IMR-90 (cell line): ENCODE results near the gene SNX15. TPM values are rescaled to one million over a fixed set of nuclear protein-coding genes. Genes with fewer than 3 reads are reported as not detected.

Experiments
- ATAC-seq: fragments of 200-7000 bp; cut with Tn5 transposase; 2 replicates; pipeline ENCODE4 v1.9.1; 2020; ENCODE audit warnings: low read depth, mild to moderate bottlenecking, moderate library complexity
- BruUV-seq: library from RNA; stranded (reverse); fragments of 400-500 nt; replicated peaks from 2 replicates; lab custom pipeline; 2021; lab: Mats Ljungman, UMichigan
- CTCF ChIA-PET: fragments of 300-600 bp; formaldehyde crosslinking; extraction: SDS; loops from one replicate; lab custom pipeline; 2021; ENCODE audit warnings: antibody characterized with exemption; lab: Yijun Ruan, JAX
- POLR2A ChIA-PET: fragments of 300-600 bp; sonication (Branson Sonifier 250); formaldehyde crosslinking; loops from one replicate; lab custom pipeline; 2022; ENCODE audit warnings: antibody characterized with exemption; ENCODE audit not compliant: unreplicated experiment; lab: Charles Lee
- DNase-seq: peaks from one replicate; pipeline ENCODE4 v3.0.0; 2013
- H2AFZ ChIP-seq: replicated peaks from 2 replicates; pipeline ENCODE3; 2013; ENCODE audit warnings: low read length, mild to moderate bottlenecking; ENCODE audit not compliant: poor library complexity
- H2AK5ac ChIP-seq: 2 replicates; pipeline ENCODE4 v1.6.1; 2013; ENCODE audit warnings: low read depth, low read length, inconsistent platforms
- H2AK9ac ChIP-seq: replicated peaks from 2 replicates; pipeline ENCODE3; 2013; ENCODE audit warnings: mild to moderate bottlenecking, low read depth, low read length, moderate library complexity; ENCODE audit not compliant: poor library complexity
- H2BK120ac ChIP-seq: 2 replicates; pipeline ENCODE4 v1.6.1; 2013; ENCODE audit warnings: low read depth, low read length, inconsistent platforms
- H2BK15ac ChIP-seq: 3 replicates; pipeline ENCODE4 v1.6.1; 2013; ENCODE audit warnings: low read depth, low read length, inconsistent platforms
- H2BK20ac ChIP-seq: 2 replicates; pipeline ENCODE4 v1.6.1; 2013; ENCODE audit warnings: low read depth, mild to moderate bottlenecking, inconsistent platforms, low read length, moderate library complexity
- H2BK5ac ChIP-seq: 2 replicates; pipeline ENCODE4 v1.6.1; 2013; ENCODE audit warnings: mild to moderate bottlenecking, low read depth, low read length, inconsistent platforms; ENCODE audit not compliant: poor library complexity, severe bottlenecking
- H3K14ac ChIP-seq: replicated peaks from 2 replicates; pipeline ENCODE4 v1.6.1; 2013; ENCODE audit warnings: low read depth, low read length, inconsistent platforms
- H3K18ac ChIP-seq: 2 replicates; pipeline ENCODE4 v1.6.1; 2013; ENCODE audit warnings: low read depth, low read length, control low read depth
- H3K23ac ChIP-seq: 2 replicates; pipeline ENCODE4 v1.6.1; 2013; ENCODE audit warnings: low read depth, low read length, inconsistent platforms
- H3K27ac ChIP-seq: 2 replicates; pipeline ENCODE4 v1.5.1; 2013; ENCODE audit warnings: mild to moderate bottlenecking, control low read depth, low read length; ENCODE audit not compliant: insufficient read depth
- H3K27me3 ChIP-seq: 2 replicates; pipeline ENCODE4 v1.6.1; 2013; ENCODE audit warnings: low read length; ENCODE audit not compliant: control insufficient read depth, insufficient read depth
- H3K36me3 ChIP-seq: 2 replicates; pipeline ENCODE4 v1.6.1; 2013; ENCODE audit warnings: low read length, mixed read lengths; ENCODE audit not compliant: control insufficient read depth, insufficient read depth
- H3K4ac ChIP-seq: 2 replicates; pipeline ENCODE4 v1.6.1; 2013; ENCODE audit warnings: low read depth, low read length, inconsistent platforms
- H3K4me1 ChIP-seq: 2 replicates; pipeline ENCODE4 v1.6.1; 2013; ENCODE audit warnings: low read length, mixed read lengths; ENCODE audit not compliant: control insufficient read depth, insufficient read depth
- H3K4me2 ChIP-seq: 2 replicates; pipeline ENCODE4 v1.6.1; 2013; ENCODE audit warnings: low read depth, mild to moderate bottlenecking, control low read depth, low read length, moderate library complexity
- H3K4me3 ChIP-seq: 2 replicates; pipeline ENCODE4 v1.5.1; 2013; ENCODE audit warnings: low read depth, mild to moderate bottlenecking, control low read depth, low read length, moderate library complexity; ENCODE audit not compliant: insufficient read depth
- H3K56ac ChIP-seq: 2 replicates; pipeline ENCODE4 v1.6.1; 2013; ENCODE audit warnings: low read length, inconsistent platforms; ENCODE audit not compliant: insufficient read depth; ENCODE audit errors: extremely low read depth
- H3K79me1 ChIP-seq, 2 experiments: 2 replicates each; pipeline ENCODE4 v1.6.1; 2013; ENCODE audit warnings: low read length in 2 of 2, inconsistent platforms in 1 of 2, low read depth in 1 of 2
- H3K9ac ChIP-seq: 2 replicates; pipeline ENCODE4 v1.6.1; 2013; ENCODE audit warnings: low read depth, low read length, control low read depth
- H3K9me1 ChIP-seq: 2 replicates; pipeline ENCODE4 v1.6.1; 2013; ENCODE audit warnings: low read length, inconsistent platforms; ENCODE audit not compliant: insufficient read depth
- H3K9me3 ChIP-seq: 2 replicates; pipeline ENCODE4 v1.6.1; 2013; ENCODE audit warnings: low read length; ENCODE audit not compliant: control insufficient read depth, insufficient read depth
- H4K20me1 ChIP-seq: 2 replicates; pipeline ENCODE4 v1.6.1; 2013; ENCODE audit warnings: low read length, inconsistent platforms; ENCODE audit not compliant: insufficient read depth
- H4K5ac ChIP-seq: 2 replicates; pipeline ENCODE4 v1.6.1; 2013; ENCODE audit warnings: mild to moderate bottlenecking, low read depth, low read length, control low read depth
- H4K8ac ChIP-seq, 2 experiments: 2 replicates each; pipeline ENCODE4 v1.6.1; 2013; ENCODE audit warnings: low read depth in 2 of 2, low read length in 2 of 2, control low read depth in 1 of 2, inconsistent platforms in 1 of 2
- H4K91ac ChIP-seq: 2 replicates; pipeline ENCODE4 v1.6.1; 2013; ENCODE audit warnings: low read depth, low read length, inconsistent platforms; ENCODE audit not compliant: insufficient read depth
- BHLHE40 ChIP-seq: fragments of 150-350 bp; IDR thresholded peaks from 2 replicates; pipeline ENCODE4 v1.6.1; 2016; ENCODE audit warnings: mild to moderate bottlenecking, low read depth, low read length
- CEBPB ChIP-seq: IDR thresholded peaks from 2 replicates; pipeline ENCODE4 v1.6.1; 2012; ENCODE audit warnings: low read depth, low read length, improper control_type of control experiment
- CHD1 ChIP-seq: IDR thresholded peaks from 2 replicates; pipeline ENCODE4 v1.6.1; 2012; ENCODE audit warnings: low read depth, low read length, improper control_type of control experiment
- FOS ChIP-seq: fragments of 150-350 bp; IDR thresholded peaks from 2 replicates; pipeline ENCODE4 v1.6.1; 2016; ENCODE audit warnings: low read depth, low read length
- MAFK ChIP-seq: IDR thresholded peaks from 2 replicates; pipeline ENCODE4 v1.6.1; 2012; ENCODE audit warnings: low read depth, low read length, improper control_type of control experiment
- MXI1 ChIP-seq: IDR thresholded peaks from 2 replicates; pipeline ENCODE4 v1.6.1; 2012; ENCODE audit warnings: low read depth, mild to moderate bottlenecking, low read length, moderate library complexity, borderline replicate concordance
- NFE2L2 ChIP-seq: fragments of 150-350 bp; IDR thresholded peaks from 2 replicates; pipeline ENCODE4 v1.6.1; 2016; ENCODE audit warnings: low read depth, mild to moderate bottlenecking, low read length
- POLR2A ChIP-seq: IDR thresholded peaks from 2 replicates; pipeline ENCODE4 v1.6.1; 2012; ENCODE audit warnings: mild to moderate bottlenecking, low read depth, low read length
- RAD21 ChIP-seq: IDR thresholded peaks from 2 replicates; pipeline ENCODE4 v1.6.1; 2012; ENCODE audit warnings: low read length, improper control_type of control experiment
- RCOR1 ChIP-seq: IDR thresholded peaks from 2 replicates; pipeline ENCODE4 v1.6.1; 2012; ENCODE audit warnings: mild to moderate bottlenecking, low read length, improper control_type of control experiment; ENCODE audit not compliant: insufficient replicate concordance
- RFX5 ChIP-seq: IDR thresholded peaks from 2 replicates; pipeline ENCODE4 v1.8.0; 2012; ENCODE audit warnings: low read depth, mild to moderate bottlenecking, low read length, moderate library complexity
- SMC3 ChIP-seq: fragments of 150-350 bp; IDR thresholded peaks from 2 replicates; pipeline ENCODE4 v1.6.1; 2016; ENCODE audit warnings: low read depth, mild to moderate bottlenecking, antibody characterized with exemption, low read length, moderate library complexity
- WGBS, 2 experiments: methylation state at CpG; one replicate each; pipeline versions ENCODE4 v1.1.5 to v1.1.7; 2013; ENCODE audit warnings: missing lambda C conversion rate in 2 of 2; ENCODE audit not compliant: insufficient read length in 1 of 2; ENCODE audit errors: extremely low coverage in 2 of 2; 5-methylcytosine and 5-hydroxymethylcytosine counted together
- dilution Hi-C: fragments of 300-500 bp; cut with HindIII; formaldehyde crosslinking; loops from one replicate; pipeline ENCODE4 v1.14.3; 2018; ENCODE audit warnings: low sequenced_read_pairs; ENCODE audit not compliant: unreplicated experiment
- in situ Hi-C: fragments of 300-500 bp; cut with MboI; formaldehyde crosslinking; loops from 3 replicates; pipeline ENCODE4 v1.14.3; 2019; ENCODE audit warnings: low sequenced_read_pairs, inconsistent platforms, mixed read lengths
- intact Hi-C: fragments of 100-400 bp; cut with micrococcal nuclease; formaldehyde crosslinking; loops from 2 replicates; pipeline ENCODE4 v1.10.0; 2022
- polyA plus RNA-seq, 3 experiments: library from polyadenylated mRNA; depleted of rRNA; stranded (reverse); fragments of >200 nt; gene quantifications; 2 replicates each; pipeline ENCODE4 v1.2.3, GENCODE V29; 2012; ENCODE audit warnings: low replicate concordance in 1 of 3
- total RNA-seq: library from RNA; depleted of rRNA; stranded (reverse); fragments of >200 nt; gene quantifications from 2 replicates; pipeline ENCODE4 v1.2.3, GENCODE V29; 2012
- TF ChIP-seq, protein P1 (sequence below): fragments of 150-350 bp; IDR thresholded peaks from 2 replicates; pipeline ENCODE4 v1.6.1; 2016; ENCODE audit warnings: low read depth, mild to moderate bottlenecking, low read length, moderate library complexity, borderline replicate concordance
- TF ChIP-seq, protein P2 (sequence below): fragments of 150-350 bp; IDR thresholded peaks from 2 replicates; pipeline ENCODE4 v1.6.1; 2017; ENCODE audit warnings: mild to moderate bottlenecking, antibody characterized with exemption, low read length, low read depth
- TF ChIP-seq, protein P3 (sequence below): conservative IDR thresholded peaks from 2 replicates; pipeline ENCODE4 v1.5.1; 2012; ENCODE audit warnings: mild to moderate bottlenecking, low read depth, low read length, improper control_type of control experiment

The SNX15 gene
- total and polyA plus RNA-seq, 2 of the 4 experiments (the other 2 are of a cell fraction) = 9.0 to 16.3 TPM

GRCh38 chr11:65059523-65059922, 32.3 kb downstream of the SNX15 start:
- Histone ChIP-seq H2BK5ac (no peak overlapping the region), H3K23ac (peak overlapping the region; percentile 42; the same call in 1 of the 2 replicates), H2BK15ac (no peak overlapping the region), H3K4me1 (no peaks in the 10 kb centered on the region), H3K18ac (no peak overlapping the region), H3K56ac (no peak overlapping the region), H2AK5ac (no peak overlapping the region), H3K4me2 (no peak overlapping the region), H3K9me1 (peaks cover 5% of the 10 kb centered on the region; the same call in 1 of the 2 replicates), H3K79me1 (no peaks in the 10 kb centered on the region), H4K5ac (no peak overlapping the region), H3K4ac (no peak overlapping the region), H2AFZ (no peak overlapping the region), H4K91ac (no peak overlapping the region), H3K27me3 (peaks cover 21% of the 10 kb centered on the region; the same call in 1 of the 2 replicates), H4K8ac (no peak overlapping the region), H2BK20ac (no peak overlapping the region), H3K4me3 (no peak overlapping the region), H3K9me3 (no peaks in the 10 kb centered on the region), H3K27ac (no peak overlapping the region), H2BK120ac (no peak overlapping the region), H3K36me3 (no peaks in the 10 kb centered on the region), H4K20me1 (no peaks in the 10 kb centered on the region), H2AK9ac (no peak overlapping the region), H3K14ac (no peak overlapping the region), H3K9ac (no peak overlapping the region)
- ChIA-PET CTCF (no interaction called here), POLR2A (no interaction called here)
- DNase-seq (no peak), ATAC-seq (no peak)
- dilution Hi-C loops = no loop called here
- intact Hi-C loops = no loop called here
- TF ChIP-seq CHD1 = no peak
- TF ChIP-seq NFE2L2 = no peak
- no peak for TF ChIP-seq RFX5
- TF ChIP-seq POLR2A = no peak
- TF ChIP-seq SMC3 = no peak
- TF ChIP-seq FOS = no peak
- no peak for TF ChIP-seq MXI1
- TF ChIP-seq, protein P1, sequence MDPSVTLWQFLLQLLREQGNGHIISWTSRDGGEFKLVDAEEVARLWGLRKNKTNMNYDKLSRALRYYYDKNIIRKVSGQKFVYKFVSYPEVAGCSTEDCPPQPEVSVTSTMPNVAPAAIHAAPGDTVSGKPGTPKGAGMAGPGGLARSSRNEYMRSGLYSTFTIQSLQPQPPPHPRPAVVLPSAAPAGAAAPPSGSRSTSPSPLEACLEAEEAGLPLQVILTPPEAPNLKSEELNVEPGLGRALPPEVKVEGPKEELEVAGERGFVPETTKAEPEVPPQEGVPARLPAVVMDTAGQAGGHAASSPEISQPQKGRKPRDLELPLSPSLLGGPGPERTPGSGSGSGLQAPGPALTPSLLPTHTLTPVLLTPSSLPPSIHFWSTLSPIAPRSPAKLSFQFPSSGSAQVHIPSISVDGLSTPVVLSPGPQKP = no peak
- TF ChIP-seq CEBPB = no peak
- TF ChIP-seq, protein P2, sequence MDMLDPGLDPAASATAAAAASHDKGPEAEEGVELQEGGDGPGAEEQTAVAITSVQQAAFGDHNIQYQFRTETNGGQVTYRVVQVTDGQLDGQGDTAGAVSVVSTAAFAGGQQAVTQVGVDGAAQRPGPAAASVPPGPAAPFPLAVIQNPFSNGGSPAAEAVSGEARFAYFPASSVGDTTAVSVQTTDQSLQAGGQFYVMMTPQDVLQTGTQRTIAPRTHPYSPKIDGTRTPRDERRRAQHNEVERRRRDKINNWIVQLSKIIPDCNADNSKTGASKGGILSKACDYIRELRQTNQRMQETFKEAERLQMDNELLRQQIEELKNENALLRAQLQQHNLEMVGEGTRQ = no peak
- TF ChIP-seq, protein P3, sequence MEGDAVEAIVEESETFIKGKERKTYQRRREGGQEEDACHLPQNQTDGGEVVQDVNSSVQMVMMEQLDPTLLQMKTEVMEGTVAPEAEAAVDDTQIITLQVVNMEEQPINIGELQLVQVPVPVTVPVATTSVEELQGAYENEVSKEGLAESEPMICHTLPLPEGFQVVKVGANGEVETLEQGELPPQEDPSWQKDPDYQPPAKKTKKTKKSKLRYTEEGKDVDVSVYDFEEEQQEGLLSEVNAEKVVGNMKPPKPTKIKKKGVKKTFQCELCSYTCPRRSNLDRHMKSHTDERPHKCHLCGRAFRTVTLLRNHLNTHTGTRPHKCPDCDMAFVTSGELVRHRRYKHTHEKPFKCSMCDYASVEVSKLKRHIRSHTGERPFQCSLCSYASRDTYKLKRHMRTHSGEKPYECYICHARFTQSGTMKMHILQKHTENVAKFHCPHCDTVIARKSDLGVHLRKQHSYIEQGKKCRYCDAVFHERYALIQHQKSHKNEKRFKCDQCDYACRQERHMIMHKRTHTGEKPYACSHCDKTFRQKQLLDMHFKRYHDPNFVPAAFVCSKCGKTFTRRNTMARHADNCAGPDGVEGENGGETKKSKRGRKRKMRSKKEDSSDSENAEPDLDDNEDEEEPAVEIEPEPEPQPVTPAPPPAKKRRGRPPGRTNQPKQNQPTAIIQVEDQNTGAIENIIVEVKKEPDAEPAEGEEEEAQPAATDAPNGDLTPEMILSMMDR = no peak
- TF ChIP-seq MAFK = no peak
- no peak for TF ChIP-seq RCOR1
- TF ChIP-seq RAD21 = no peak
- no peak for TF ChIP-seq BHLHE40
- WGBS, 2 experiments = no CpG with 5 or more reads among the region's 3 CpGs
- in situ Hi-C loops = no loop called here
- BruUV-seq = no TSS peak
